ENCODE results near the gene MYO1B. TPM values are rescaled to one million over a fixed set of nuclear protein-coding genes. Genes with fewer than 3 reads are reported as not detected.
A peak's percentile ranks its signal among the peaks of the same experiment; 100 is the strongest.

Gene MYO1B
- total and polyA plus RNA-seq, 4 donors: 46.0 to 286 (median 88.1) TPM

DNA sequence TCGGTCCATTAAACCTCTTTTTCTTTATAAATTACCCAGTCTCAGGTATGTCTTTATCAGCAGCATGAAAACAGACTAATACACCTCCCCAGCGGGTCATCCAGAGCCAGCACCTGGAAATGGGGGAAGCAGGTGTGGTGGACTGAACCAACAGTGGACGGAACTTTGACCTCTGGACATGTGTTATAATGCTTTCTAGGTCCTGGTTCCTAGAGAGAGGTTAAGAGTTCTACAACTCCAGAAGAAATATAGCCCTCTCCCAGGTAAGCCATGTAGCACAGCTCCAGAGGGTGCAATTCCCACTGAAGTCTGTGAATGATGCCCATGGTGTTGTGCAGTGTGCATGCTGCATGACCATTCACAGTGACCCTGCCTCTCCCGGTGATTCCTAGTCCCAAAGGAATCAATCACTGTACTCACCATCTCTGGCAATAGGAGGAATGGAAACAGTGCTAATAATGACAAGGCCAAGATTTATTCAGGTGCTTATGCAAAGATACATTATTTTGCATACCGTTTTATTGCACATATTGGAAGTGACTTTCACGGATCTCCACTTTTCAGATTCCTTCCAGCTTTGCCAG is 45.2 kb upstream of the MYO1B start:
- Histone ChIP-seq H3K27me3 (ENCODE audit: control insufficient read depth in 3 of 3, insufficient read depth in 3 of 3, low read length in 2 of 3) (no peaks in the 10 kb centered on the region), H3K9ac (ENCODE audit: insufficient read depth in 1 of 2, low read length in 2 of 2) (no peak overlapping the region), H3K4me1 (ENCODE audit: control insufficient read depth in 5 of 5, insufficient read depth in 5 of 5, low read length in 5 of 5) (peaks cover 0 to 15% (median 4%) of the 10 kb centered on the region in 5 donors), H3K9me3 (ENCODE audit: control insufficient read depth in 4 of 4, insufficient read depth in 3 of 4, low read length in 3 of 4) (peaks cover 0 to 3% (median 0%) of the 10 kb centered on the region in 4 donors), H3K36me3 (ENCODE audit: control insufficient read depth in 4 of 4, insufficient read depth in 4 of 4, low read length in 4 of 4) (peaks cover 0 to 2% (median 0%) of the 10 kb centered on the region in 4 donors), H3K4me3 (no peak overlapping the region), H3K27ac (ENCODE audit: low read depth in 1 of 2, low read length in 1 of 2) (no peak overlapping the region)
- DNase-seq: no peak
- 97% methylated on average over 6 of the region's 6 CpGs for WGBS, 2 donors
- no peak for ATAC-seq (ENCODE audit: insufficient read depth, low FRiP score)
- TF ChIP-seq CTCF (IDR thresholded peaks at IDR 0.05; ENCODE audit: control extremely low read depth, extremely low read depth): no peak

- Histone ChIP-seq H3K9me3 (ENCODE audit: control insufficient read depth in 4 of 4, insufficient read depth in 3 of 4, low read length in 3 of 4) (peaks cover 0 to 3% (median 0%) of the 10 kb centered on the region in 4 donors), H3K36me3 (ENCODE audit: control insufficient read depth in 4 of 4, insufficient read depth in 4 of 4, low read length in 4 of 4) (peaks cover 0 to 2% (median 0%) of the 10 kb centered on the region in 4 donors), H3K9ac (ENCODE audit: insufficient read depth in 1 of 2, low read length in 2 of 2) (no peak overlapping the region), H3K4me1 (ENCODE audit: control insufficient read depth in 5 of 5, insufficient read depth in 5 of 5, low read length in 5 of 5) (peaks cover 0 to 15% (median 4%) of the 10 kb centered on the region in 5 donors), H3K27me3 (ENCODE audit: control insufficient read depth in 3 of 3, insufficient read depth in 3 of 3, low read length in 2 of 3) (no peaks in the 10 kb centered on the region), H3K4me3 (no peak overlapping the region), H3K27ac (ENCODE audit: low read depth in 1 of 2, low read length in 1 of 2) (no peak overlapping the region)
- ATAC-seq (ENCODE audit: insufficient read depth, low FRiP score) (no peak), DNase-seq (no peak)
- 91 to 100% methylated on average over 1 of the region's 1 CpG for WGBS, 2 donors
- no peak for TF ChIP-seq CTCF (IDR thresholded peaks at IDR 0.05; ENCODE audit: control extremely low read depth, extremely low read depth)
These were observed 44.3 kb upstream of the MYO1B start for GRCh38 chr2:191200910-191201309.

GRCh38 chr2:191202209-191202721 is 42.9 kb upstream of the MYO1B start:
- peak; percentile 26 to 71 (median 70) for DNase-seq
- Histone ChIP-seq H3K27ac (ENCODE audit: low read depth in 1 of 2, low read length in 1 of 2) (peak overlapping the region in 1 of 2 donors; percentile 63), H3K4me1 (ENCODE audit: control insufficient read depth in 5 of 5, insufficient read depth in 5 of 5, low read length in 5 of 5) (peaks cover 0 to 12% (median 4%) of the 10 kb centered on the region in 5 donors), H3K9ac (ENCODE audit: insufficient read depth in 1 of 2, low read length in 2 of 2) (no peak overlapping the region), H3K4me3 (no peak overlapping the region), H3K27me3 (ENCODE audit: control insufficient read depth in 3 of 3, insufficient read depth in 3 of 3, low read length in 2 of 3) (no peaks in the 10 kb centered on the region), H3K9me3 (ENCODE audit: control insufficient read depth in 4 of 4, insufficient read depth in 3 of 4, low read length in 3 of 4) (peaks cover 0 to 3% (median 0%) of the 10 kb centered on the region in 4 donors), H3K36me3 (ENCODE audit: control insufficient read depth in 4 of 4, insufficient read depth in 4 of 4, low read length in 4 of 4) (peaks cover 0 to 2% (median 0%) of the 10 kb centered on the region in 4 donors)
- TF ChIP-seq CTCF (IDR thresholded peaks at IDR 0.05; ENCODE audit: control extremely low read depth, extremely low read depth): no peak
- ATAC-seq (ENCODE audit: insufficient read depth, low FRiP score): no peak
- 28 to 51% methylated on average over 2 of the region's 2 CpGs for WGBS, 2 donors
